Adrenal gland (tissue), 12 donors: ENCODE results near the gene RAET1E. TPM values are rescaled to one million over a fixed set of nuclear protein-coding genes. Genes with fewer than 3 reads are reported as not detected.

Experiments used
- DNase-seq, 7 donors: peaks; one replicate each; pipeline ENCODE4 v3.0.0-alpha.2; 2019 to 2020
- H3K27ac ChIP-seq, 5 donors: fragments of 200-600 bp; sonication (generic) in 4 of 5; 1 replicate in 3 of 5; 2 replicates in 2 of 5; pipeline versions ENCODE4 v1.5.1 to v1.8.0; 2016 to 2020; ENCODE audit warnings: mild to moderate bottlenecking in 1 of 5
- H3K27me3 ChIP-seq: fragments of 200-600 bp; 2 replicates; pipeline ENCODE4 v1.8.0; 2021
- H3K36me3 ChIP-seq, 2 donors: fragments of 200-600 bp; replicated peaks in 1 of 2; 1 replicate in 1 of 2; 2 replicates in 1 of 2; pipeline versions ENCODE4 v1.5.1 to v1.8.0; 2018 to 2022
- H3K4me1 ChIP-seq, 2 donors: fragments of 200-600 bp; replicated peaks in 1 of 2; 1 replicate in 1 of 2; 2 replicates in 1 of 2; pipeline versions ENCODE4 v1.5.1 to v1.8.0; 2018 to 2021
- H3K4me3 ChIP-seq, 4 donors: fragments of 200-600 bp; sonication (generic) in 3 of 4; one replicate each; pipeline ENCODE4 v1.5.1; 2016 to 2018
- H3K9me3 ChIP-seq, 3 donors: fragments of 200-600 bp; sonication (generic) in 1 of 3; replicated peaks in 1 of 3; 1 replicate in 2 of 3; 2 replicates in 1 of 3; pipeline versions ENCODE4 v1.5.1 to v1.8.0; 2016 to 2021
- POLR2A ChIP-seq, 2 donors: fragments of 450-650 bp; IDR thresholded peaks; one replicate each; pipeline ENCODE4 v1.6.1; 2017; ENCODE audit warnings: antibody characterized with exemption in 2 of 2, mild to moderate bottlenecking in 2 of 2, moderate library complexity in 1 of 2
- WGBS, 4 donors: extraction: QIAGEN DNeasy Blood & Tissue Kit in 2 of 4; methylation state at CpG; one replicate each; pipeline versions ENCODE4 v1.1.5 to v1.1.7; 2013 to 2017; 5-methylcytosine and 5-hydroxymethylcytosine counted together
- intact Hi-C, 2 donors: fragments of 100-400 bp; cut with DNase I; formaldehyde crosslinking; loops; one replicate each; pipeline versions ENCODE4 v1.14.1 to v1.15.0; 2022 to 2023
- polyA plus RNA-seq, 3 donors: library from polyadenylated mRNA; stranded (reverse); fragments of 200-250 nt in 2 of 3; fragments of 350-450 nt in 1 of 3; fragmentation: Illumina TruSeq in 1 of 3; extraction: RNeasy Lipid Tissue Mini Kit (QIAGEN cat#74804) in 1 of 3; gene quantifications; one replicate each; pipeline ENCODE4 v1.2.3, GENCODE V29; 2013 to 2014
- total RNA-seq, 9 donors: library from RNA; depleted of rRNA in 4 of 9; stranded (reverse); fragments of >200 nt in 4 of 9; fragments of 120-200 nt in 1 of 9; fragmentation: NEBNext Ultra II Directional in 1 of 9; extraction: Animal tissue kit (Norgen Biotek cat#: 25700) in 1 of 9; gene quantifications; one replicate each; pipeline versions ENCODE4 v1.1.0 to v1.2.4, GENCODE V29; 2013 to 2023
- TF ChIP-seq, protein P1 (sequence below), 6 experiments: fragments of 450-650 bp in 4 of 6; fragments of 200-600 bp in 2 of 6; sonication (generic) in 1 of 6; IDR thresholded peaks; 1 replicate in 5 of 6; 2 replicates in 1 of 6; pipeline versions ENCODE4 v1.5.1 to v1.8.0; 2016 to 2021; ENCODE audit warnings: antibody characterized with exemption in 6 of 6, mild to moderate bottlenecking in 2 of 6, moderate library complexity in 1 of 6
- donor health status: healthy with polysubstance abuse.
- donor health status: Bipolar disorder and iron deficiency.
- donor health status: DM: yes; HTN: yes; CAD: no.
- donor health status: DM: no; HTN: no; CAD: no.
- donor health status: DM: no; HTN: no; CAD: no.
- donor health status: DM: yes; HTN: yes; CAD: no.

Gene RAET1E
- total and polyA plus RNA-seq, 12 donors, result 0.17 to 9.2 (median 1.1) TPM; not detected in 1

DNA sequence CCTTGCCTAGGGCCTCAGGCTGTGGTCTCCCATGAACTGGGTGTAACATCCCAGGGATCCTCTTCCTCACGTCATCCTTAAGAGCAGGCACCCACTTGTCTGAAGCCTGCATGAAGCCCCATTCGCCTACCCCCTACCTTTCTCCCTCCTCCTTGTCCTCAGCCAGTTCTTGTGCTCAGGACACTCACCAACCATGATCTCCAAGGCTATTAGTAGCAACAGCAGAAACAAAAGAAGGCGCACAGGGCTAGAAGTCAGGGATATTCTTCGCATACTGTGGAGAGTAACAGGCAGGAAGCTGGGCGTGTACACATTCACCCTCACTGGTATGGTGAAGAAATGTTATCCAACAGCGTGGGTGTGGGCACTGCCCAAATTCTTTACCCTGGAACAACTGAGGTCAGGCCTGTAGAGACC is 7.3 kb downstream of the RAET1E start:
- Histone ChIP-seq H3K36me3 (no peaks in the 10 kb centered on the region), H3K27me3 (no peaks in the 10 kb centered on the region), H3K9me3 (no peaks in the 10 kb centered on the region), H3K4me1 (peaks cover 10 to 22% of the 10 kb centered on the region in 2 donors), H3K27ac (no peak overlapping the region), H3K4me3 (no peak overlapping the region)
- 71 to 79% (median 76%) methylated on average over 6 of the region's 6 CpGs for WGBS, 4 donors
- intact Hi-C loops, result no loop called here
- no peak for DNase-seq
- TF ChIP-seq, protein P1, sequence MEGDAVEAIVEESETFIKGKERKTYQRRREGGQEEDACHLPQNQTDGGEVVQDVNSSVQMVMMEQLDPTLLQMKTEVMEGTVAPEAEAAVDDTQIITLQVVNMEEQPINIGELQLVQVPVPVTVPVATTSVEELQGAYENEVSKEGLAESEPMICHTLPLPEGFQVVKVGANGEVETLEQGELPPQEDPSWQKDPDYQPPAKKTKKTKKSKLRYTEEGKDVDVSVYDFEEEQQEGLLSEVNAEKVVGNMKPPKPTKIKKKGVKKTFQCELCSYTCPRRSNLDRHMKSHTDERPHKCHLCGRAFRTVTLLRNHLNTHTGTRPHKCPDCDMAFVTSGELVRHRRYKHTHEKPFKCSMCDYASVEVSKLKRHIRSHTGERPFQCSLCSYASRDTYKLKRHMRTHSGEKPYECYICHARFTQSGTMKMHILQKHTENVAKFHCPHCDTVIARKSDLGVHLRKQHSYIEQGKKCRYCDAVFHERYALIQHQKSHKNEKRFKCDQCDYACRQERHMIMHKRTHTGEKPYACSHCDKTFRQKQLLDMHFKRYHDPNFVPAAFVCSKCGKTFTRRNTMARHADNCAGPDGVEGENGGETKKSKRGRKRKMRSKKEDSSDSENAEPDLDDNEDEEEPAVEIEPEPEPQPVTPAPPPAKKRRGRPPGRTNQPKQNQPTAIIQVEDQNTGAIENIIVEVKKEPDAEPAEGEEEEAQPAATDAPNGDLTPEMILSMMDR (IDR thresholded peaks at IDR 0.05), result no peak
- TF ChIP-seq POLR2A (IDR thresholded peaks at IDR 0.05), result no peak

DNA sequence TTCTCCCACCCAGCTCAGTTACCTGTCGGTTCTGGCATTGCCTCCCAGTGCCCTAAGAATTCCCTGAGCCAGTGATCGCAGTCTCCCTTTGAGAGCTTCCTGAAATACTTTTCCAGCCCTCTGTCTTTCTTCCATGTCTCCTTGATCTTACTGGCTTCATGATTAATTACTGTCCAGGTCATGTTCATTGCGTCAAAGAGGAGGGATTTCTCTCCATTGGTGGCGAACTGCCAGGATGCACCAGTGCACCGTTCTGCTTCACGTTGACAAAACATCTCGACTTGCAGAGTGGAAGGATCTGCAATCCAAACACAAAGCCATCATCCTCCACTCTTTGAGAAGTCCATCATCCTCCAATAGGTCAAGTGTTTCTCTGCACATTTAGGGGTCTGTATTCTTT is 8.6 kb downstream of the RAET1E start:
- Histone ChIP-seq H3K36me3 (no peaks in the 10 kb centered on the region), H3K27me3 (no peaks in the 10 kb centered on the region), H3K9me3 (no peaks in the 10 kb centered on the region), H3K4me1 (peaks cover 0 to 13% of the 10 kb centered on the region in 2 donors), H3K4me3 (no peak overlapping the region), H3K27ac (no peak overlapping the region)
- DNase-seq, result peak in 5 of 7 donors; percentile 52 to 82 (median 60)
- TF ChIP-seq, protein P1 (IDR thresholded peaks at IDR 0.05), result no peak
- no peak for TF ChIP-seq POLR2A (IDR thresholded peaks at IDR 0.05)
- WGBS, 4 donors, result 57 to 79% (median 73%) methylated on average over 7 of the region's 7 CpGs
- intact Hi-C loops, result no loop called here

DNA sequence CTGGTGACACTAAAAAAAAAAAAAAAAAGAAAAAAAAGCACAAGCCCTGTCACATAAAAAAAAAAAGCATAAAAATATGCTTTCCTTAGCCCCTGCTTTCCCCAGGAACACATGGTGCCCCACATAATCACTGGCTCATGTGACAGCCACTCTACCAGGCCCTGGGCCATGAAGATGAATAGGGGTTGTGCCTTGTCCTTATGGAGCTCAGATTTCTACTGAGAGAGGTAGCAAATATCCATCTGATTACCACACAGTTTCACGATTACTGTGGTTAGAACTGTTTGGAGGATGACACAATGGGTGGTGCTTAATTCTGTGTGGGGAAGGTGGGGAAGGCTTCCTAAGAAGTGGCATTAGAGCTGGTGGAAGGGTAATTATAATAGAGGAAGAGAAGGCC is 9.3 kb downstream of the RAET1E start:
- TF ChIP-seq POLR2A (IDR thresholded peaks at IDR 0.05), result no peak
- TF ChIP-seq, protein P1 (IDR thresholded peaks at IDR 0.05), result no peak
- H3K27me3 ChIP-seq, result no peaks in the 10 kb centered on the region
- no peak overlapping the region for H3K4me3 ChIP-seq
- no peaks in the 10 kb centered on the region for H3K9me3 ChIP-seq
- peaks cover 0 to 20% of the 10 kb centered on the region in 2 donors for H3K4me1 ChIP-seq
- intact Hi-C loops, result no loop called here
- no peak for DNase-seq
- H3K36me3 ChIP-seq, result no peaks in the 10 kb centered on the region
- peak overlapping the region in 1 of 5 donors; percentile 17 for H3K27ac ChIP-seq
- 57 to 69% (median 58%) methylated on average over 1 of the region's 1 CpG for WGBS, 4 donors

DNA sequence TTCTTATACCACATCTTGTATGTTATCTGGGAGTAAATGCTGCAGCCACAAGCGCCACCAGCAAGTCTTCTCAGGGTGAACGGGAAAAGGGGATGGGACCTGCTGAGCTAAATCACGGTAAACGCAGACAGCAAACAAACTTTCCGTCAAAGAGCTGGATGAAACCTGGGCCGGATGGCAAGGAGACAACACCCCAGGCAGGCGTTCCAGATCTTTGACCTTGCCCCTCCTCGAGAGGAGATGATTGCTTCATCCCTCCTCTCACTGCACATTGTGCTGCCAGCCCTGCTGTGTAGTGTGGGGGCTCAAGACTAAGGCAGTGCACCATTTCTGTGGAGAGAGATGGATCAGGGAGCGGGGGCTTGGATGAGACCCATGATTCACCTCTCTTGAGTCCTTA is 9.8 kb downstream of the RAET1E start:
- Histone ChIP-seq H3K27ac (peak overlapping the region in 3 of 5 donors; percentile 17 to 60 (median 59)), H3K9me3 (no peaks in the 10 kb centered on the region), H3K4me3 (no peak overlapping the region), H3K27me3 (no peaks in the 10 kb centered on the region), H3K4me1 (peaks cover 0 to 20% of the 10 kb centered on the region in 2 donors), H3K36me3 (no peaks in the 10 kb centered on the region)
- WGBS, 4 donors, result 52 to 57% (median 53%) methylated on average over 8 to 9 of the region's 9 CpGs
- TF ChIP-seq, protein P1 (IDR thresholded peaks at IDR 0.05), result no peak
- no peak for TF ChIP-seq POLR2A (IDR thresholded peaks at IDR 0.05)
- peak in 6 of 7 donors; percentile 35 to 75 (median 47) for DNase-seq
- intact Hi-C loops, result no loop called here
